MM.1S (cell line): ENCODE results near the gene PRR36.

Source experiments
- CTCF ChIP-seq: fragments of 300-600 bp; sonication (generic); IDR thresholded peaks from 2 replicates; pipeline ENCODE4 v1.5.1; 2016; ENCODE audit warnings: antibody characterized with exemption, low read length, mixed read lengths
- EZH2 ChIP-seq: fragments of 300-600 bp; sonication (generic); optimal IDR thresholded peaks from 2 replicates; pipeline ENCODE3; 2017; ENCODE audit warnings: low read depth, mild to moderate bottlenecking, antibody characterized with exemption, low read length, mixed read lengths
- EZH2phosphoT487 ChIP-seq: fragments of 300-600 bp; sonication (generic); IDR thresholded peaks from 2 replicates; pipeline ENCODE4 v1.6.1; 2018; ENCODE audit warnings: antibody characterized with exemption, low read length

GRCh38 chr19:7830823-7831222 lies 43.4 kb downstream of the PRR36 start:
- TF ChIP-seq CTCF (no peak), EZH2 (no peak), EZH2phosphoT487 (no peak)
